SIG-M5 treated with dmso at 0.1 percent for 504 hours (cell line): ENCODE data around the gene RHOXF1.
"Not testable (repeated sequence)": the region's sequence is repeated elsewhere in the genome, so short reads cannot be mapped to it uniquely, and the experiment has no call there.

Experiments used
- DNase-seq: peaks from one replicate; lab custom pipeline; 2025; ENCODE audit not compliant: unreplicated experiment; lab: John Stamatoyannopoulos, UW

RHOXF1 gene

DNA sequence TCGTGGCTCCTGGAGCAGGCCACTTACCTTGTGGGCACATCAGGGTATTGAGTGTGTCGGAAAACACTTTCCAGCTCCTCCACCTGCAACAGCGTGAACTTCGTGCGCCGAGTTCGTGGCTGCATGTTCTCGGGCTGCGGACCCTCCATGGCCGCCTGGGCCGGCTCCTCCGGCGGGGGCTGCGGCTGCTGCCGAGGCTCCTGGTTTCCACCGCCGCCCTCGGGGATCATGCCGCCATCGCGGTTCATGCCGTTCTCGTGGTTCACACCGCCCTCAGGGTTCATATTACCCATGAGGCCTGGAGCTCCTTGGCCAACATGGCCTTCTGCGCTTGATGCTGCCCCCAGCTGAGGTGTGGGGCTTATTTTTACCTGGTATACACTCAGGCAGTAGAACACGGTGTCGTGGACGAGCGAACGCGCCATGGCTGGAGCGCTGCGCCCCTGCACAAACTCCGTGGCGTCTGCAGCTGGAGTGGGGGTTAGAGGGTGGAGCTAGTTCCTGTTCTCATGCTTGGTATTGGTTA is at the start of gene RHOXF1:
Gene RHOXF1 (minus strand): TSS at position 476 of the 526 bp plus-strand sequence. CDS start 51 bp downstream, at position 425.
- DNase-seq = no peak

DNA sequence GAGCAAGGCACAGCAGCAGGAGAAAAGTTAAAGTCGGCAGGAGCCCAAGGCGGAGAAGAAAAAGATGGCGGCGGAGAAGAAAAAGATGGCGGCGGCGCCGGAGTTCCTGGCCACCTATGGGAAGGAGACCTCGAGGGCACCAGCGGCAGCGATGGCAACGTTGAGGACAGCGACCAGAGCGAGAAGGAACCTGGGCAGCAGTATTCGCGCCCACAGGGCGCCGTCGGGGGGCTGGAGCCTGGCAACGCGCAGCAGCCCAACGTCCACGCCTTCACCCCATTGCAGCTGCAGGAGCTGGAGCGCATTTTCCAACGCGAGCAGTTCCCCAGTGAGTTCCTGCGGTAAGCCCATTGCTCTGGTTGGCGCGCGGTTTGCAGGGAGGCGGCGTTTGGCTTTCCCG is 43.4 kb upstream of the RHOXF1 start:
- DNase-seq = not testable (repeated sequence)

- DNase-seq = not testable (repeated sequence)
These were observed 42.6 kb upstream of the RHOXF1 start, which contains the start of gene RHOXF2 for GRCh38 chrX:120158313-120158712. Gene RHOXF2 (plus strand): TSS chrX:120158613. CDS start chrX:120158751, 138 bp downstream.

DNA sequence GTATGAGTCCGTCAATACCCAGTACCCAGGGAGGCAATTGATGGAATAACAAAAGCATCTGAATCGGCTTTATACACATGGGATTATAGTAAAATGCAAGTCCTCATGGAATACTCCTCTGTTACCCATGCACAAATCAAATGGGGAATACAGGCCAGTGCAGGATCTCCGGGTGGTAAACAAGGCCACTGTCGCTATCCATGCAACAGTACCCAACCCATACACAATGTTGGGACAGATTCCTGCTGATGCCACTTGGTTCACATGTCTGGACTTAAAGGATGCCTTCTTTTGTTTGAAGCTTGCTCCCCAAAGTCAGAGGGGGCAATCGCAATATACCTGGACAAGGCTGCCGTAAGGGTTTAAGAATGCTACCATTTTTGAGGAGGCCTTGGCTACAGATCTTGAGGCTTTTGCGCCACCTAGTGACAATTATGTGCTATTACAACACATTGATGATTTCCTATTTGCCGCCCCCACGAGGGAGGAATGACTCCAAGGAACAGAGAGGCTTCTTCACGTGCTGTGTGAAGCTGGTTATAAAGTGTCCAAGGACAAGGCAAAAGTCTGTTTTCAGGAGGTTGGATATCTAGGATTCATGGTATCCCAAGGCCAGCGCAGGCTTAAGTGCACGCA is 34.5 kb upstream of the RHOXF1 start:
- not testable (repeated sequence) for DNase-seq

DNA sequence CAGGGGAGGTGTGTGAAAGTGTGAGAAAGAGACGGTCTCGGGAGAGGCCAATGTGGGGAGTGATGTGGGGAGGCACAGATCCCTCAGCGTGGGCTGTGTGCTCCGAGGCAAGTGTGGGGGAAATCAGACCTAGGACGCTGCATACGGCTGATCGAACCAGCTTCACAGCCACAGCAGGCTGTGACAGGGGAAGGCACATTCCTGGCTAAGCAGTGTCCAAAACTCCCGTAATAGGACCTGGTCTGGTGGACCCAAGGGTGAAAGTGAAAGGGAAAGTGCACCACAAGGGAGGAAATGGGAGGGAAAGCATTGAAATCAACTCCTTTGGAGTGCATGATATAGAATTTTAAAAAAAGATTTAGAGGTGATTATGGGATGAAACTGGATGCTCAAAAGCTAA is 31.8 kb upstream of the RHOXF1 start:
- no peak for DNase-seq

GRCh38 chrX:120146323-120146722 is 30.6 kb upstream of the RHOXF1 start:
- not testable (repeated sequence) for DNase-seq

DNA sequence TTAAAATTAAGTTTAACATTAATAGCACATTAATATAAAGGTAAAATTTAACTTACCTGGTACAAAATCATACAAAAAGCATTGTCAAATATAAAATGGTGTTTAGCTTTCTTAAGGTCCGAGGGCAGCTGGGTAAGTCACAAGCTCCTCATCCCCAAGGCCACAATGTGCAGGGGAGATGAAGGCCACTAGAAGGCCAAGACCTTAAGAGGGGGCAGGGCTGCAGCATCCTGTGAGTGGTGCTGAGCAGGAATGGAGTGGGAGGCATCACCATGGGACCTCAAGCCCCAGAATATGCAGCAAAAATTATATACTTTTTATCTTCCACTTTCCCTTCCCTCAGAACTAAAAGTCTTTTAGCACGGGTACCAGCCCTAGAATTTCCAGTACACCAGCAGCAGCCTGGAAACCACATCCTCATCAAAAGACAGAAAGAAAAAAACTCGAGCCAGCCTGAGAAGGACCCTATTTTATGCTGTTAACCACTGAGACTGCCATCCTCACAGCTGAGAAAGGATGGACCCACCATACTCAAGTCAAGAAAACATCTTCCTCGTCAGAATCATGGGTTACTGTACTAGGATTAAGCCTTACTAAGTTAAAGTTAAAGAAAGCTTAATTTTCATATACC is 29.7 kb upstream of the RHOXF1 start:
- DNase-seq = no peak

- DNase-seq = no peak
These were observed 28.6 kb upstream of the RHOXF1 start for GRCh38 chrX:120144178-120144844.

GRCh38 chrX:120140293-120140981 is 24.7 kb upstream of the RHOXF1 start:
- no peak for DNase-seq

- no peak for DNase-seq
These were observed 21.7 kb upstream of the RHOXF1 start for GRCh38 chrX:120137439-120137838.

GRCh38 chrX:120136840-120137239 is 21.1 kb upstream of the RHOXF1 start:
- no peak for DNase-seq

- DNase-seq = no peak
These were observed 20.4 kb upstream of the RHOXF1 start for GRCh38 chrX:120136128-120136527.

- not testable (repeated sequence) for DNase-seq
These were observed 12.7 kb upstream of the RHOXF1 start for GRCh38 chrX:120128306-120128846.

- DNase-seq = no peak
These were observed 9.7 kb upstream of the RHOXF1 start for GRCh38 chrX:120125444-120125843.

- DNase-seq = no peak
These were observed 4.5 kb upstream of the RHOXF1 start for GRCh38 chrX:120120223-120120622.

GRCh38 chrX:120111611-120112010 is 4.1 kb downstream of the RHOXF1 start:
- no peak for DNase-seq

DNA sequence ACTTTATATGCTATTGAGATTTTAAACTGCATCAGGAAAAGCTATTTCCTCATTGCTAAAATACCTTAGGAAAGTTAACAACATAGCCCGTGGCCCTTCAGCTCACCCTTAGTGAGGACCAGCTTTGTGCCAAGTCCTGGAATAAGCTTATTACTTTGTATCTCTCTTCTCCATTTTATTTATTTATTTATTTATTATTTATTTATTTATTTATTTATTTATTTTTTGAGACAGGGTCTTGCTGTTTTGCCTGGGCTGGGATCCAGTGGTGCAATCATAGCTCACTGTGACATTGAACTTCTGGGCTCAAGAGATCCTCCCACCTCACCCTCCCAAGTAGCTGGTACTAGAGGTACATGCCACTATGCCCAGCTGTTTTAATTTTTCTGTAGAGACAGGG is 6.3 kb downstream of the RHOXF1 start:
- no peak for DNase-seq

DNA sequence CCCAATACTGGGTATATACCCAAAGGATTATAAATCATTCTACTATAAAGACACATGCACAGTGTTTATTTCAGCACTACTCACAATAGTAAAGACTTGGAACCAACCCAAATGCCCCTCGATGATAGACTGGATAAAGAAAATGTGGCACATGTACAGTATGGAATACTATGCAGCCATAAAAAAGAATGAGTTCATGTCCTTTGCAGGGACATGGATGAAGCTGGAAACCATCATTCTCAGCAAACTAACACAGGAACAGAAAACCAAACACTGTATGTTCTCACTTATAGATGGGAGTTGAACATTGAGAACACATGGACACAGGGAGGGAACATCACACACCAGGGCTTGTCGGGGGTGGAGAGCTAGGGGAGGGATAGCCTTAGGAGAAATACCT is 11.0 kb downstream of the RHOXF1 start:
- DNase-seq = not testable (repeated sequence)

DNA sequence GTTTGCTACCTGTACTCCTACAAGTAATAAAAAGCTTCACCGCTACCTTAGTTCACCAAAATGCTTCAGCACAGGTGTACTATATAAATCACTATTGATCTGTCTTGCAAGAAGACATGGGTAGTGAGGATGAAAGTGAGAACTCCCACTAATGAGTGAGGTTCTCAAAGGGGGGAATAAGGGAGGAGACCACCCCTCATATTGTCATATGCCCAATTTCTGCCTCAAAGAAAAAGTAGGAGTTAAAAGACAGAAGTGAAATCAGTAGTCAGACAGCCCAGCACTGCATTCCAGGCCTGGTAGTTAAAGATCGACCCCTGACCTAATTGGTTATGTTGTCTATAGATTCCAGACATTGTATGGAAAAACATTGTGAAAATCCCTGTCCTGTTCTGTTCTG is 14.7 kb downstream of the RHOXF1 start:
- not testable (repeated sequence) for DNase-seq

GRCh38 chrX:120090208-120090607 is 25.5 kb downstream of the RHOXF1 start:
- no peak for DNase-seq
